Trophoblast cell (in vitro differentiated cells and primary cell): ENCODE results near the gene KIAA0040.

Source experiments
- DNase-seq, 2 donors: peaks; one replicate each; pipeline ENCODE4 v3.0.0-alpha.2; 2016
- H2AFZ ChIP-seq: 2 replicates; pipeline ENCODE4 v1.6.1; 2013; ENCODE audit warnings: low read length, moderate library complexity, mild to moderate bottlenecking; ENCODE audit not compliant: insufficient read depth, poor library complexity
- H2AK5ac ChIP-seq: 2 replicates; pipeline ENCODE4 v1.6.1; 2013; ENCODE audit warnings: mild to moderate bottlenecking, low read length
- H2BK120ac ChIP-seq: 2 replicates; pipeline ENCODE4 v1.6.1; 2013; ENCODE audit warnings: low read length, mild to moderate bottlenecking, moderate library complexity; ENCODE audit not compliant: insufficient read depth, poor library complexity
- H2BK12ac ChIP-seq: 2 replicates; pipeline ENCODE4 v1.6.1; 2013; ENCODE audit warnings: mild to moderate bottlenecking, low read length, moderate library complexity
- H2BK5ac ChIP-seq: 2 replicates; pipeline ENCODE4 v1.6.1; 2013; ENCODE audit warnings: low read length, low read depth, moderate library complexity, mild to moderate bottlenecking; ENCODE audit not compliant: poor library complexity
- H3K14ac ChIP-seq: 2 replicates; pipeline ENCODE4 v1.6.1; 2013; ENCODE audit warnings: mild to moderate bottlenecking, low read length
- H3K18ac ChIP-seq: 2 replicates; pipeline ENCODE4 v1.6.1; 2013; ENCODE audit warnings: mild to moderate bottlenecking, low read length
- H3K23ac ChIP-seq: 2 replicates; pipeline ENCODE4 v1.6.1; 2013; ENCODE audit warnings: low read length
- H3K27ac ChIP-seq: 2 replicates; pipeline ENCODE4 v1.5.1; 2013; ENCODE audit warnings: low read depth, mild to moderate bottlenecking, inconsistent platforms, low read length, moderate library complexity
- H3K27me3 ChIP-seq: 2 replicates; pipeline ENCODE4 v1.6.1; 2013; ENCODE audit warnings: inconsistent platforms, mild to moderate bottlenecking, low read length, moderate library complexity; ENCODE audit not compliant: insufficient read depth
- H3K36me3 ChIP-seq, 2 experiments: 1 replicate in 1 of 2; 2 replicates in 1 of 2; pipeline ENCODE4 v1.6.1; 2013; ENCODE audit warnings: low read length in 2 of 2, mild to moderate bottlenecking in 2 of 2, moderate library complexity in 1 of 2; ENCODE audit not compliant: insufficient read depth in 2 of 2, control insufficient read depth in 1 of 2
- H3K4ac ChIP-seq: 2 replicates; pipeline ENCODE4 v1.6.1; 2013; ENCODE audit warnings: low read depth, mild to moderate bottlenecking, low read length, moderate library complexity
- H3K4me1 ChIP-seq, 2 experiments: 1 replicate in 1 of 2; 2 replicates in 1 of 2; pipeline ENCODE4 v1.6.1; 2013; ENCODE audit warnings: low read length in 2 of 2, mild to moderate bottlenecking in 2 of 2, moderate library complexity in 1 of 2; ENCODE audit not compliant: insufficient read depth in 2 of 2, control insufficient read depth in 1 of 2
- H3K4me2 ChIP-seq: 2 replicates; pipeline ENCODE4 v1.6.1; 2013; ENCODE audit warnings: inconsistent platforms, mild to moderate bottlenecking, low read length, moderate library complexity
- H3K4me3 ChIP-seq: 2 replicates; pipeline ENCODE4 v1.5.1; 2013; ENCODE audit warnings: mild to moderate bottlenecking, low read depth, low read length, inconsistent platforms
- H3K79me1 ChIP-seq: one replicate; pipeline ENCODE4 v1.6.1; 2013; ENCODE audit warnings: low read length
- H3K79me2 ChIP-seq: 2 replicates; pipeline ENCODE4 v1.6.1; 2013; ENCODE audit warnings: low read length, mild to moderate bottlenecking; ENCODE audit not compliant: control insufficient read depth, insufficient read depth, poor library complexity
- H3K9ac ChIP-seq: 2 replicates; pipeline ENCODE4 v1.6.1; 2013; ENCODE audit warnings: mild to moderate bottlenecking, low read length
- H3K9me3 ChIP-seq: 2 replicates; pipeline ENCODE4 v1.6.1; 2013; ENCODE audit warnings: low read depth, mild to moderate bottlenecking, control low read depth, inconsistent platforms, low read length; ENCODE audit not compliant: insufficient read depth
- H4K12ac ChIP-seq: 2 replicates; pipeline ENCODE4 v1.6.1; 2013; ENCODE audit warnings: low read depth, mild to moderate bottlenecking, low read length, moderate library complexity
- H4K8ac ChIP-seq: 2 replicates; pipeline ENCODE4 v1.6.1; 2013; ENCODE audit warnings: low read depth, mild to moderate bottlenecking, low read length, moderate library complexity
- H4K91ac ChIP-seq: one replicate; pipeline ENCODE4 v1.6.1; 2013; ENCODE audit warnings: low read depth, mild to moderate bottlenecking, low read length, moderate library complexity
- WGBS: extraction: QIAGEN DNeasy Blood & Tissue Kit; methylation state at CpG from one replicate; pipeline ENCODE4 v1.1.7; 2013; ENCODE audit warnings: missing lambda C conversion rate; ENCODE audit not compliant: insufficient read length, insufficient coverage; ENCODE audit errors: extremely low coverage; 5-methylcytosine and 5-hydroxymethylcytosine counted together

The KIAA0040 gene

DNA sequence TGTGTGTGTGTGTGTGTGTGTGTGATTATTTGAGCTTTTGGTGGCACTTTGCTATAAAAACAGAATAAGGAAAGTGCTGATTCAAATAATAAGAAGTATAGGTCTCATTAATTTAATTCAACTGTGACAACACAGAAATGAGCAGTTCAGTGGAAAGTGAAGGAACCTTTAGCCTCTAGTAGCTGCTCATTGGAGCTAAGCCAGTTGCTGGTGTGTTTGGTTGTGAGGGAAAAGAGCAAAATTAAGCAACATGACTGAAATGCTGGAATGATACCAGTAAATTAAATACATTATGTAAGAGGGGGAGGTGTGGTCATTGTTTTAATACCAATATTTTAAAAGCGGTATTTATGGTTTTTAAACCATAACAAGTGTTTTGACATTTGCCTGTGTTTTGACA, 55.2 kb downstream of the KIAA0040 start:
- Histone ChIP-seq H2AK5ac (no peak overlapping the region), H3K27me3 (no peaks in the 10 kb centered on the region), H3K36me3 (no peaks in the 10 kb centered on the region), H3K79me1 (no peaks in the 10 kb centered on the region), H2BK12ac (no peak overlapping the region), H2AFZ (no peak overlapping the region), H3K4me3 (no peak overlapping the region), H3K9me3 (no peaks in the 10 kb centered on the region), H2BK5ac (no peak overlapping the region), H3K4ac (no peak overlapping the region), H3K4me1 (peaks cover 2% of the 10 kb centered on the region in 2 experiments), H3K4me2 (no peak overlapping the region), H3K18ac (no peak overlapping the region), H3K23ac (no peak overlapping the region), H3K14ac (no peak overlapping the region), H4K8ac (no peak overlapping the region), H3K9ac (no peak overlapping the region), H3K79me2 (no peaks in the 10 kb centered on the region), H4K91ac (no peak overlapping the region), H3K27ac (no peak overlapping the region), H2BK120ac (no peak overlapping the region), H4K12ac (no peak overlapping the region)
- no peak for DNase-seq
- no CpG with 5 or more reads among the region's 1 CpG for WGBS

DNA sequence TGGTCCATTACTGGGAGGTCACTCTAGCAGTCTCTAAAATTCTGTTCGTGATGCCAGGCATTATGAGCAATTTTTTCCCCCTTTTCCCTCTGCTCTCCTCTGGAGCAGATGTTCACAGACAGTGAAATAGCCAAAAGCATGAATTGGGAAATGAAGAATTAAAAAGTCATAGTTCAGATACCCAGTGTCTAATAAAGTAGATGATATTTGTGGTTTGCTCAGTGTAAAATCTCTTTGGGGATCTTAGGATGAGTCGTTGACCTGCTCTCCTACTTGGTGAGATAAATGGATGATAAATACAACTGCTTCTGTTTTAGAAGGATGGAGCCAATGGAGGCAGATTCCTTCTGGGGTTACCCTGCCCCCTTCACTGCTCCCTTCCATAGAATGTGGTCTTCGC, 56.3 kb downstream of the KIAA0040 start:
- WGBS = no CpG with 5 or more reads among the region's 3 CpGs
- H3K27ac ChIP-seq = no peak overlapping the region
- no peak for DNase-seq
- no peak overlapping the region for H2BK12ac ChIP-seq
- no peak overlapping the region for H2BK120ac ChIP-seq
- H4K8ac ChIP-seq = no peak overlapping the region
- H3K14ac ChIP-seq = no peak overlapping the region
- no peaks in the 10 kb centered on the region for H3K9me3 ChIP-seq
- H3K18ac ChIP-seq = no peak overlapping the region
- H4K91ac ChIP-seq = no peak overlapping the region
- no peak overlapping the region for H2BK5ac ChIP-seq
- H3K23ac ChIP-seq = no peak overlapping the region
- no peak overlapping the region for H3K4me3 ChIP-seq
- H3K4me1 ChIP-seq = peaks cover 5 to 6% of the 10 kb centered on the region in 2 experiments
- no peak overlapping the region for H4K12ac ChIP-seq
- no peak overlapping the region for H2AK5ac ChIP-seq
- H3K27me3 ChIP-seq = no peaks in the 10 kb centered on the region
- no peak overlapping the region for H2AFZ ChIP-seq
- no peaks in the 10 kb centered on the region for H3K79me2 ChIP-seq
- H3K79me1 ChIP-seq = peaks cover 3% of the 10 kb centered on the region
- H3K36me3 ChIP-seq = no peaks in the 10 kb centered on the region
- H3K4me2 ChIP-seq = no peak overlapping the region
- H3K9ac ChIP-seq = no peak overlapping the region
- no peak overlapping the region for H3K4ac ChIP-seq

DNA sequence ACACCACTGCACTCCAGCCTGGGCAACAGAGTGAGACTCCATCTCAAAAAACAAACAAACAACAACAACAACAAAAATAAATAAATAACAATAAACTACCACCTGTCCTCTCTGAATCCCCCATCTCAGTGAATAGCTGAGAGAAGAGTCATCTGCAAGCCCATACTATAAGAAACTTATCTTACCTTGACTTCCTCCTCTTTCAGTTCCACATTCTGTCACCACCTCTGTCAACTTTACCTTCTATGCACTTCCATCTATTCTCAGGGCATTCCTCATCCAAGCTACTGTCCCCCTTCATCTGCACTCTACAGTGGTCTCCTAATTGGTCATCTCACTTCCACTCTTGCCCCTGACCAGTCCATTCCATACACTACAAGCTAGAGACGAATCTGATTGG, 58.1 kb downstream of the KIAA0040 start:
- Histone ChIP-seq H3K9me3 (no peaks in the 10 kb centered on the region), H3K4me3 (no peak overlapping the region), H2BK5ac (no peak overlapping the region), H2BK120ac (no peak overlapping the region), H2BK12ac (no peak overlapping the region), H3K4ac (no peak overlapping the region), H3K36me3 (no peaks in the 10 kb centered on the region), H3K4me1 (peaks cover 16 to 18% of the 10 kb centered on the region in 2 experiments), H3K23ac (no peak overlapping the region), H3K4me2 (no peak overlapping the region), H4K12ac (no peak overlapping the region), H4K91ac (no peak overlapping the region), H2AFZ (no peak overlapping the region), H3K27me3 (no peaks in the 10 kb centered on the region), H3K9ac (no peak overlapping the region), H3K79me1 (peaks cover 13% of the 10 kb centered on the region), H2AK5ac (no peak overlapping the region), H3K14ac (no peak overlapping the region), H3K27ac (no peak overlapping the region), H3K79me2 (no peaks in the 10 kb centered on the region), H4K8ac (no peak overlapping the region), H3K18ac (no peak overlapping the region)
- DNase-seq = no peak
- WGBS = no CpG with 5 or more reads among the region's 1 CpG

- Histone ChIP-seq H3K27ac (no peak overlapping the region), H3K9me3 (no peaks in the 10 kb centered on the region), H2AK5ac (no peak overlapping the region), H3K14ac (no peak overlapping the region), H3K79me1 (peaks cover 15% of the 10 kb centered on the region), H3K4ac (no peak overlapping the region), H3K4me2 (no peak overlapping the region), H3K79me2 (no peaks in the 10 kb centered on the region), H3K36me3 (no peaks in the 10 kb centered on the region), H4K8ac (no peak overlapping the region), H3K18ac (no peak overlapping the region), H3K4me1 (peaks cover 17 to 19% of the 10 kb centered on the region in 2 experiments), H3K27me3 (no peaks in the 10 kb centered on the region), H2AFZ (no peak overlapping the region), H2BK12ac (no peak overlapping the region), H3K23ac (no peak overlapping the region), H2BK120ac (no peak overlapping the region), H4K91ac (no peak overlapping the region), H3K4me3 (no peak overlapping the region), H2BK5ac (no peak overlapping the region), H3K9ac (no peak overlapping the region), H4K12ac (no peak overlapping the region)
- no peak for DNase-seq
- no CpG with 5 or more reads among the region's 6 CpGs for WGBS
Measured at GRCh38 chr1:175133673-175134435, 58.7 kb downstream of the KIAA0040 start.
